ENCODE data around the gene PTGDR2. TPM values are rescaled to one million over a fixed set of nuclear protein-coding genes. Genes with fewer than 3 reads are reported as not detected.

The PTGDR2 gene
- total and polyA plus RNA-seq, 4 donors, result 0.08 to 7.1 (median 0.32) TPM

GRCh38 chr11:60844045-60844869 lies 11.5 kb downstream of the PTGDR2 start:
- Histone ChIP-seq H3K27ac (ENCODE audit: low read depth in 1 of 2, low read length in 2 of 2) (no peak overlapping the region), H3K9me3 (ENCODE audit: control insufficient read depth in 4 of 4, low read length in 3 of 4) (no peaks in the 10 kb centered on the region), H3K27me3 (ENCODE audit: control insufficient read depth in 4 of 4, insufficient read depth in 4 of 4, low read length in 3 of 4) (no peaks in the 10 kb centered on the region), H3K4me1 (ENCODE audit: control insufficient read depth in 4 of 4, insufficient read depth in 4 of 4, low read length in 3 of 4) (peaks cover 4 to 28% (median 19%) of the 10 kb centered on the region in 4 donors), H3K4me3 (ENCODE audit: low read depth in 1 of 3, low read length in 3 of 3) (no peak overlapping the region), H3K9ac (ENCODE audit: low read depth in 1 of 2, low read length in 2 of 2) (no peak overlapping the region), H3K36me3 (ENCODE audit: control insufficient read depth in 4 of 4, insufficient read depth in 3 of 4, low read depth in 1 of 4, low read length in 3 of 4) (peaks cover 0 to 18% (median 0%) of the 10 kb centered on the region in 4 donors)
- WGBS, result 76% methylated on average over 10 of the region's 10 CpGs
- TF ChIP-seq GABPA (IDR thresholded peaks at IDR 0.05 in 1 of 2, conservative IDR thresholded peaks at IDR 0.05 in 1 of 2) (no peak), EGR1 (IDR thresholded peaks at IDR 0.05; ENCODE audit: low read depth in 2 of 2) (no peak), FOXA1 (IDR thresholded peaks at IDR 0.05) (no peak), YY1 (IDR thresholded peaks at IDR 0.05) (no peak), NR2F2 (IDR thresholded peaks at IDR 0.05) (no peak), RXRA (IDR thresholded peaks at IDR 0.05) (no peak), JUND (IDR thresholded peaks at IDR 0.05) (no peak), TAF1 (conservative IDR thresholded peaks at IDR 0.05) (no peak), HNF4A (conservative IDR thresholded peaks at IDR 0.05) (no peak), FOXA2 (IDR thresholded peaks at IDR 0.05) (no peak), HNF4G (IDR thresholded peaks at IDR 0.05) (no peak)
- TF ChIP-seq, protein P1, sequence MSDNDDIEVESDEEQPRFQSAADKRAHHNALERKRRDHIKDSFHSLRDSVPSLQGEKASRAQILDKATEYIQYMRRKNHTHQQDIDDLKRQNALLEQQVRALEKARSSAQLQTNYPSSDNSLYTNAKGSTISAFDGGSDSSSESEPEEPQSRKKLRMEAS (IDR thresholded peaks at IDR 0.05), result no peak
- TF ChIP-seq, protein P2, sequence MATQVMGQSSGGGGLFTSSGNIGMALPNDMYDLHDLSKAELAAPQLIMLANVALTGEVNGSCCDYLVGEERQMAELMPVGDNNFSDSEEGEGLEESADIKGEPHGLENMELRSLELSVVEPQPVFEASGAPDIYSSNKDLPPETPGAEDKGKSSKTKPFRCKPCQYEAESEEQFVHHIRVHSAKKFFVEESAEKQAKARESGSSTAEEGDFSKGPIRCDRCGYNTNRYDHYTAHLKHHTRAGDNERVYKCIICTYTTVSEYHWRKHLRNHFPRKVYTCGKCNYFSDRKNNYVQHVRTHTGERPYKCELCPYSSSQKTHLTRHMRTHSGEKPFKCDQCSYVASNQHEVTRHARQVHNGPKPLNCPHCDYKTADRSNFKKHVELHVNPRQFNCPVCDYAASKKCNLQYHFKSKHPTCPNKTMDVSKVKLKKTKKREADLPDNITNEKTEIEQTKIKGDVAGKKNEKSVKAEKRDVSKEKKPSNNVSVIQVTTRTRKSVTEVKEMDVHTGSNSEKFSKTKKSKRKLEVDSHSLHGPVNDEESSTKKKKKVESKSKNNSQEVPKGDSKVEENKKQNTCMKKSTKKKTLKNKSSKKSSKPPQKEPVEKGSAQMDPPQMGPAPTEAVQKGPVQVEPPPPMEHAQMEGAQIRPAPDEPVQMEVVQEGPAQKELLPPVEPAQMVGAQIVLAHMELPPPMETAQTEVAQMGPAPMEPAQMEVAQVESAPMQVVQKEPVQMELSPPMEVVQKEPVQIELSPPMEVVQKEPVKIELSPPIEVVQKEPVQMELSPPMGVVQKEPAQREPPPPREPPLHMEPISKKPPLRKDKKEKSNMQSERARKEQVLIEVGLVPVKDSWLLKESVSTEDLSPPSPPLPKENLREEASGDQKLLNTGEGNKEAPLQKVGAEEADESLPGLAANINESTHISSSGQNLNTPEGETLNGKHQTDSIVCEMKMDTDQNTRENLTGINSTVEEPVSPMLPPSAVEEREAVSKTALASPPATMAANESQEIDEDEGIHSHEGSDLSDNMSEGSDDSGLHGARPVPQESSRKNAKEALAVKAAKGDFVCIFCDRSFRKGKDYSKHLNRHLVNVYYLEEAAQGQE (IDR thresholded peaks at IDR 0.05), result no peak
- TF ChIP-seq, protein P3, sequence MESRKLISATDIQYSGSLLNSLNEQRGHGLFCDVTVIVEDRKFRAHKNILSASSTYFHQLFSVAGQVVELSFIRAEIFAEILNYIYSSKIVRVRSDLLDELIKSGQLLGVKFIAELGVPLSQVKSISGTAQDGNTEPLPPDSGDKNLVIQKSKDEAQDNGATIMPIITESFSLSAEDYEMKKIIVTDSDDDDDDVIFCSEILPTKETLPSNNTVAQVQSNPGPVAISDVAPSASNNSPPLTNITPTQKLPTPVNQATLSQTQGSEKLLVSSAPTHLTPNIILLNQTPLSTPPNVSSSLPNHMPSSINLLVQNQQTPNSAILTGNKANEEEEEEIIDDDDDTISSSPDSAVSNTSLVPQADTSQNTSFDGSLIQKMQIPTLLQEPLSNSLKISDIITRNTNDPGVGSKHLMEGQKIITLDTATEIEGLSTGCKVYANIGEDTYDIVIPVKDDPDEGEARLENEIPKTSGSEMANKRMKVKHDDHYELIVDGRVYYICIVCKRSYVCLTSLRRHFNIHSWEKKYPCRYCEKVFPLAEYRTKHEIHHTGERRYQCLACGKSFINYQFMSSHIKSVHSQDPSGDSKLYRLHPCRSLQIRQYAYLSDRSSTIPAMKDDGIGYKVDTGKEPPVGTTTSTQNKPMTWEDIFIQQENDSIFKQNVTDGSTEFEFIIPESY (IDR thresholded peaks at IDR 0.05), result no peak
- no peak for DNase-seq (ENCODE audit: low spot score)

DNA sequence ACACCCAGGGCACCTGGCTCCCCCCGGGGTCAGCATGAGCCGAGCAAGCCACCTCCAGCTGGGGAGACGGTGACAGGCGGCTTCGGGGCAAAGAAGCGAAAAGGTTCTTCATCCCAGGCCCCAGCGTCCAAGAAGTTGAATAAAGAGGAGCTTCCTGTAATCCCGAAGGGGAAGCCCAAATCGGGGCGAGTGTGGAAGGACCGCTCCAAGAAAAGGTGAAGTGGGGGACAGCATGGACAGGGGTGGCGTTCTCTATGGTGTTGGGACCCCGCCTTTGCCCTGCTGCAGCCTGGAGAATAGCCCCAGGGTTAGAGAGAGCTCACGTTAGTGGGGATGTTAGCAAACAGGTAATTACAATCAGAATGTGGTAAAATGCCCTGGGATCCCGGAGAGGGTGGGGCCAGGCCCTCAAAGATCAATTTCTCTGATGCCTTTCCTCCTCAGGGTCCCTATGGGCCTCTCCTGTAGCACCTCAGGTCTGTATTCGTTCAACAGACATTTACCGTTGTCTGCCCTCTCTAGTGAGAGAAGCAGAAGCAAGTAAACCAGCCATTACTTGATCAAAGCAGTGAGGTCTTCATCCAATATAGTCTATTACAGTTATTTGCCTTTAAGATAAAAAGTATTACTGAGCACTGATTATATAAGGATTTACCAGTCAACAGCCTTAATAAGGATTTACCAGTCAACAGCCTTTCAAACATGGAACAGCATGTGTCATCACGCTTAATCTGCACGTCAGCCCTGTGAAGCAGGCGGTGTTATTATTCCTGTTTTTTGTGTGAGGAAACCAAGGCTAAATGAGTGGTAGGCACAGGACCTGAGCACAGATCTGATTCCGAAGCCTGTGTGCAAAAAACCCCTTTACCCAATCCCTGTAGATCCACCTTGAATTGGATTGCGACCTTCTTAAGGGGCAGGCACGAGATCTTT lies 12.8 kb downstream of the PTGDR2 start:
- 21% methylated on average over 23 of the region's 23 CpGs for WGBS
- H3K4me3 ChIP-seq (ENCODE audit: low read depth in 1 of 3, low read length in 3 of 3), result peak overlapping the region; percentile 74 to 96 (median 91)
- no peak for DNase-seq (ENCODE audit: low spot score)
- no peaks in the 10 kb centered on the region for H3K9me3 ChIP-seq (ENCODE audit: control insufficient read depth in 4 of 4, low read length in 3 of 4)
- H3K27me3 ChIP-seq (ENCODE audit: control insufficient read depth in 4 of 4, insufficient read depth in 4 of 4, low read length in 3 of 4), result no peaks in the 10 kb centered on the region
- H3K4me1 ChIP-seq (ENCODE audit: control insufficient read depth in 4 of 4, insufficient read depth in 4 of 4, low read length in 3 of 4), result peaks cover 4 to 28% (median 19%) of the 10 kb centered on the region in 4 donors
- peaks cover 0 to 5% (median 0%) of the 10 kb centered on the region in 4 donors for H3K36me3 ChIP-seq (ENCODE audit: control insufficient read depth in 4 of 4, insufficient read depth in 3 of 4, low read depth in 1 of 4, low read length in 3 of 4)
- H3K27ac ChIP-seq (ENCODE audit: low read depth in 1 of 2, low read length in 2 of 2), result peak overlapping the region; percentile 45 to 58
- H3K9ac ChIP-seq (ENCODE audit: low read depth in 1 of 2, low read length in 2 of 2), result peak overlapping the region; percentile 42 to 90
- TF ChIP-seq HNF4A (conservative IDR thresholded peaks at IDR 0.05) (no peak), HNF4G (IDR thresholded peaks at IDR 0.05) (no peak), YY1 (IDR thresholded peaks at IDR 0.05) (no peak), RXRA (IDR thresholded peaks at IDR 0.05) (no peak), ATF3 (IDR thresholded peaks at IDR 0.05) (no peak), SP1 (IDR thresholded peaks at IDR 0.05) (no peak)
- TF ChIP-seq, protein P3 (IDR thresholded peaks at IDR 0.05), result no peak
- TF ChIP-seq, protein P1 (IDR thresholded peaks at IDR 0.05), result no peak
- TF ChIP-seq, protein P2 (IDR thresholded peaks at IDR 0.05), result no peak

Data from liver (tissue), 9 donors.